Keratinocyte (primary cell): Measurements from ENCODE around the gene ESRP2. TPM values are rescaled to one million over a fixed set of nuclear protein-coding genes. Genes with fewer than 3 reads are reported as not detected.

Experiments
- DNase-seq: peaks from one replicate; pipeline ENCODE4 v3.0.0-alpha.2; 2011; ENCODE audit warnings: low read depth, missing footprints, low spot score
- FAIRE-seq: peaks from 2 replicates; lab custom pipeline; 2011; peaks lifted over from hg19 to GRCh38; lab: Jason Lieb, UNC
- H2AFZ ChIP-seq: 2 replicates; pipeline ENCODE4 v1.6.0; 2012; ENCODE audit warnings: low read length, control low read depth, inconsistent platforms; ENCODE audit not compliant: control insufficient read depth
- H3K27ac ChIP-seq: 2 replicates; pipeline ENCODE4 v1.5.1; 2011; ENCODE audit warnings: low read length; ENCODE audit not compliant: control insufficient read depth, insufficient read depth
- H3K27me3 ChIP-seq: 3 replicates; pipeline ENCODE4 v1.6.0; 2011; ENCODE audit warnings: low read length; ENCODE audit not compliant: control insufficient read depth, insufficient read depth; ENCODE audit errors: extremely low read depth
- H3K36me3 ChIP-seq, 2 experiments: 2 replicates in 1 of 2; 3 replicates in 1 of 2; pipeline ENCODE4 v1.5.1; 2011; ENCODE audit warnings: low read length in 2 of 2, mild to moderate bottlenecking in 1 of 2; ENCODE audit not compliant: control insufficient read depth in 2 of 2, insufficient read depth in 2 of 2; ENCODE audit errors: extremely low read depth in 1 of 2
- H3K4me1 ChIP-seq: 3 replicates; pipeline ENCODE4 v1.5.1; 2011; ENCODE audit warnings: low read length; ENCODE audit not compliant: control insufficient read depth, insufficient read depth; ENCODE audit errors: extremely low read depth
- H3K4me2 ChIP-seq: 3 replicates; pipeline ENCODE4 v1.6.0; 2011; ENCODE audit warnings: low read depth, low read length; ENCODE audit not compliant: control insufficient read depth, insufficient read depth; ENCODE audit errors: extremely low read depth
- H3K4me3 ChIP-seq, 3 experiments: fragments of 200-600 bp in 1 of 3; sonication (generic) in 1 of 3; 2 replicates in 2 of 3; 3 replicates in 1 of 3; pipeline ENCODE4 v1.5.1; 2011 to 2016; ENCODE audit warnings: low read length in 3 of 3, mild to moderate bottlenecking in 3 of 3, control low read depth in 2 of 3, inconsistent platforms in 1 of 3, low read depth in 1 of 3, mixed read lengths in 1 of 3, mixed run types in 1 of 3, moderate library complexity in 1 of 3; ENCODE audit not compliant: control insufficient read depth in 2 of 3, insufficient read depth in 2 of 3; ENCODE audit errors: extremely low read depth in 1 of 3
- H3K79me2 ChIP-seq: 2 replicates; pipeline ENCODE4 v1.6.0; 2012; ENCODE audit warnings: low read length; ENCODE audit not compliant: control insufficient read depth, insufficient read depth
- H3K9ac ChIP-seq: 3 replicates; pipeline ENCODE4 v1.6.0; 2011; ENCODE audit warnings: low read length; ENCODE audit not compliant: control insufficient read depth, insufficient read depth; ENCODE audit errors: extremely low read depth
- H3K9me1 ChIP-seq: 3 replicates; pipeline ENCODE4 v1.6.0; 2011; ENCODE audit warnings: low read length; ENCODE audit not compliant: control insufficient read depth, insufficient read depth; ENCODE audit errors: extremely low read depth
- H3K9me3 ChIP-seq: 2 replicates; pipeline ENCODE4 v1.5.1; 2012; ENCODE audit warnings: low read depth, low read length; ENCODE audit not compliant: control insufficient read depth
- H4K20me1 ChIP-seq: 3 replicates; pipeline ENCODE4 v1.6.0; 2011; ENCODE audit warnings: low read length; ENCODE audit not compliant: control insufficient read depth, insufficient read depth; ENCODE audit errors: extremely low read depth
- EZH2 ChIP-seq: IDR thresholded peaks from one replicate; pipeline ENCODE4 v1.6.1; 2012; ENCODE audit warnings: inconsistent platforms, mild to moderate bottlenecking, low read length, moderate library complexity
- dilution Hi-C: fragments of 300-500 bp; cut with MboI; formaldehyde crosslinking; loops from one replicate; pipeline ENCODE4 v1.7.0; 2020; ENCODE audit warnings: low sequenced_read_pairs; ENCODE audit not compliant: extremely low pct_ligation_motif_present
- polyA plus RNA-seq, 5 experiments: library from polyadenylated mRNA; depleted of rRNA in 3 of 5; stranded (reverse) in 3 of 5; stranded (forward) in 1 of 5; unstranded in 1 of 5; fragments of >200 nt; gene quantifications; 1 replicate in 1 of 5; 2 replicates in 3 of 5; 3 replicates in 1 of 5; pipeline versions ENCODE4 v1.2.1 to v1.2.3, GENCODE V29; 2011 to 2012; ENCODE audit warnings: missing spikeins in 2 of 5, low read depth in 1 of 5, low replicate concordance in 1 of 5
- TF ChIP-seq, protein P1 (sequence below), 3 experiments: IDR thresholded peaks in 1 of 3; conservative IDR thresholded peaks in 1 of 3; optimal IDR thresholded peaks in 1 of 3; 2 replicates in 2 of 3; 3 replicates in 1 of 3; pipeline versions ENCODE3 to v1.5.1; 2011; ENCODE audit warnings: low read length in 3 of 3, mild to moderate bottlenecking in 3 of 3, moderate library complexity in 2 of 3, control low read depth in 1 of 3, inconsistent platforms in 1 of 3; ENCODE audit not compliant: insufficient read depth in 2 of 3; ENCODE audit errors: extremely low read depth in 1 of 3

The ESRP2 gene
- polyA plus RNA-seq, 1 donor (not counting 4 experiments of a cell fraction or from before 2014, with no cell fraction given), result 39.2 TPM

DNA sequence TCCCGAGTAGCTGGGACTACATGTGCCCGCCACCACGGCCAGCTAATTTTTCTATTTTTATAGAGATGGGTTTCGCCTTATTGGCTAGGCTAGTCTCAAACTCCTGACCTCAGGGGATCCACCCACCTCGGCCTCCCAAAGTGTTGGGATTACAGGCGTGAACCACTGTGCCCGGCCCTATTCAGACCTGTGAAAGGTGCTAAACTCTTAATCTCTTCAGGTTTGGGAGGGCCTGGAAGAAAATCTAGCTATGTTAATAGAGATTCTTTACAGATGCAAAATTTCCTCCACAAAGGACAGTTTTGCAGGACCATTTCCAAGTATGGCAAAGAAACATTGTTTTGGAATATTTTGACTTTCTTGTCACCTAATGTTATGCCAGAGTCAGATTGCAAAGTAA, 6.2 kb upstream of the ESRP2 start:
- dilution Hi-C loops, result no loop called here
- no peak overlapping the region for H3K9ac ChIP-seq
- H3K9me3 ChIP-seq, result no peaks in the 10 kb centered on the region
- no peaks in the 10 kb centered on the region for H3K36me3 ChIP-seq
- H2AFZ ChIP-seq, result no peak overlapping the region
- H3K4me1 ChIP-seq, result peaks cover 24% of the 10 kb centered on the region
- FAIRE-seq (no peak), DNase-seq (no peak)
- H3K9me1 ChIP-seq, result peaks cover 3% of the 10 kb centered on the region
- H3K4me2 ChIP-seq, result no peak overlapping the region
- H4K20me1 ChIP-seq, result no peaks in the 10 kb centered on the region
- no peaks in the 10 kb centered on the region for H3K27me3 ChIP-seq
- H3K79me2 ChIP-seq, result no peaks in the 10 kb centered on the region
- no peak overlapping the region for H3K27ac ChIP-seq
- H3K4me3 ChIP-seq, result no peak overlapping the region
- no peak for TF ChIP-seq EZH2
- TF ChIP-seq, protein P1, sequence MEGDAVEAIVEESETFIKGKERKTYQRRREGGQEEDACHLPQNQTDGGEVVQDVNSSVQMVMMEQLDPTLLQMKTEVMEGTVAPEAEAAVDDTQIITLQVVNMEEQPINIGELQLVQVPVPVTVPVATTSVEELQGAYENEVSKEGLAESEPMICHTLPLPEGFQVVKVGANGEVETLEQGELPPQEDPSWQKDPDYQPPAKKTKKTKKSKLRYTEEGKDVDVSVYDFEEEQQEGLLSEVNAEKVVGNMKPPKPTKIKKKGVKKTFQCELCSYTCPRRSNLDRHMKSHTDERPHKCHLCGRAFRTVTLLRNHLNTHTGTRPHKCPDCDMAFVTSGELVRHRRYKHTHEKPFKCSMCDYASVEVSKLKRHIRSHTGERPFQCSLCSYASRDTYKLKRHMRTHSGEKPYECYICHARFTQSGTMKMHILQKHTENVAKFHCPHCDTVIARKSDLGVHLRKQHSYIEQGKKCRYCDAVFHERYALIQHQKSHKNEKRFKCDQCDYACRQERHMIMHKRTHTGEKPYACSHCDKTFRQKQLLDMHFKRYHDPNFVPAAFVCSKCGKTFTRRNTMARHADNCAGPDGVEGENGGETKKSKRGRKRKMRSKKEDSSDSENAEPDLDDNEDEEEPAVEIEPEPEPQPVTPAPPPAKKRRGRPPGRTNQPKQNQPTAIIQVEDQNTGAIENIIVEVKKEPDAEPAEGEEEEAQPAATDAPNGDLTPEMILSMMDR (optimal IDR thresholded peaks at IDR 0.05 in 1 of 3, IDR thresholded peaks at IDR 0.05 in 1 of 3, conservative IDR thresholded peaks at IDR 0.05 in 1 of 3; ENCODE audit: extremely low read depth in 1 of 3, insufficient read depth in 2 of 3, low read length in 3 of 3), result no peak

DNA sequence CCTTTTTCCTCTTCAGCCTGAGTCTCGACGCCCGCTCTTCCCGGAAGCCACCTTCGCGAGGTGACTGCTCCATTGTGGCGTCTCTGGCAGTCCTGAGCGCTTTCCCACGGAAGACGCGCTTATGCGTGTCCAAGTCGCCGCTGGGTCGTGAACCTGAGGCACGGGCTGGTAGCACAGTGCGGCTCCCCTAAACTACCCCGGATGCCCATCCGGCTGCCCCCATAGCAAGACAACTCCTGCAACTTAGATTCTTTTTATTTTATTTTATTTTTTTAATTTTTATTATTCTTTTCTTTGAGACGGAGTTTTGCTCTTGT, 2.1 kb upstream of the ESRP2 start:
- H3K36me3 ChIP-seq, result peaks cover 3 to 16% of the 10 kb centered on the region in 2 experiments
- peak overlapping the region; percentile 94 for H2AFZ ChIP-seq

More for the DNA sequence above, 2.1 kb upstream of the ESRP2 start:
- Histone ChIP-seq H3K9me1 (peaks cover 3% of the 10 kb centered on the region), H3K4me1 (peaks cover 29% of the 10 kb centered on the region), H3K27ac (peak overlapping the region; percentile 90), H3K79me2 (peaks cover 30% of the 10 kb centered on the region), H3K9me3 (no peaks in the 10 kb centered on the region), H3K4me2 (peak overlapping the region; percentile 97), H3K4me3 (peak overlapping the region; percentile 36 to 73 (median 69)), H3K9ac (peak overlapping the region; percentile 85), H3K27me3 (no peaks in the 10 kb centered on the region), H4K20me1 (peaks cover 18% of the 10 kb centered on the region)
- dilution Hi-C loops, result no loop called here
- TF ChIP-seq, protein P1 (optimal IDR thresholded peaks at IDR 0.05 in 1 of 3, IDR thresholded peaks at IDR 0.05 in 1 of 3, conservative IDR thresholded peaks at IDR 0.05 in 1 of 3; ENCODE audit: extremely low read depth in 1 of 3, insufficient read depth in 2 of 3, low read length in 3 of 3), result no peak
- no peak for TF ChIP-seq EZH2
- DNase-seq, result no peak
- FAIRE-seq, result no peak
